Neutrophil (primary cell): ENCODE results near the gene CD70.

Source experiments
- H3K27ac ChIP-seq: fragments of 200-600 bp; sonication (generic); 2 replicates; pipeline ENCODE4 v1.5.1; 2016; ENCODE audit warnings: mild to moderate bottlenecking, moderate library complexity
- H3K27me3 ChIP-seq: fragments of 200-600 bp; sonication (generic); 2 replicates; pipeline ENCODE4 v1.6.0; 2016; ENCODE audit warnings: mild to moderate bottlenecking
- H3K36me3 ChIP-seq: fragments of 200-600 bp; sonication (generic); 2 replicates; pipeline ENCODE4 v1.5.1; 2017
- H3K4me1 ChIP-seq, 2 experiments: fragments of 200-600 bp in 1 of 2; sonication (generic) in 1 of 2; 1 replicate in 1 of 2; 2 replicates in 1 of 2; pipeline versions ENCODE4 v1.5.1 to v1.6.1; 2013 to 2016; ENCODE audit warnings: low read depth in 1 of 2, low read length in 1 of 2, mild to moderate bottlenecking in 1 of 2, moderate library complexity in 1 of 2; ENCODE audit not compliant: control insufficient read depth in 1 of 2, insufficient read depth in 1 of 2
- H3K4me3 ChIP-seq, 2 experiments: fragments of 200-600 bp in 1 of 2; sonication (generic) in 1 of 2; 1 replicate in 1 of 2; 2 replicates in 1 of 2; pipeline ENCODE4 v1.5.1; 2013 to 2016; ENCODE audit warnings: low read depth in 1 of 2, low read length in 1 of 2, mild to moderate bottlenecking in 1 of 2, moderate library complexity in 1 of 2
- H3K9me3 ChIP-seq: fragments of 200-600 bp; sonication (generic); 2 replicates; pipeline ENCODE4 v1.5.1; 2016
- CTCF ChIP-seq: fragments of 200-600 bp; sonication (generic); IDR thresholded peaks from 2 replicates; pipeline ENCODE4 v1.5.1; 2016; ENCODE audit warnings: antibody characterized with exemption

The CD70 gene

GRCh38 chr19:6589711-6590257 lies 1.2 kb downstream of the CD70 start:
- H3K27ac ChIP-seq, result no peak overlapping the region
- no peaks in the 10 kb centered on the region for H3K36me3 ChIP-seq
- no peak for TF ChIP-seq CTCF
- H3K27me3 ChIP-seq, result peaks cover 94% of the 10 kb centered on the region
- no peaks in the 10 kb centered on the region for H3K4me1 ChIP-seq
- no peaks in the 10 kb centered on the region for H3K9me3 ChIP-seq
- H3K4me3 ChIP-seq, result no peak overlapping the region

GRCh38 chr19:6588508-6589345 lies 2.2 kb downstream of the CD70 start:
- Histone ChIP-seq H3K27ac (no peak overlapping the region), H3K4me3 (no peak overlapping the region), H3K9me3 (no peaks in the 10 kb centered on the region), H3K4me1 (no peaks in the 10 kb centered on the region), H3K27me3 (peaks cover 83% of the 10 kb centered on the region), H3K36me3 (no peaks in the 10 kb centered on the region)
- TF ChIP-seq CTCF, result no peak

GRCh38 chr19:6587998-6588507 lies 2.9 kb downstream of the CD70 start:
- H3K27me3 ChIP-seq, result peaks cover 77% of the 10 kb centered on the region
- no peak overlapping the region for H3K4me3 ChIP-seq
- no peaks in the 10 kb centered on the region for H3K36me3 ChIP-seq
- no peaks in the 10 kb centered on the region for H3K9me3 ChIP-seq
- no peaks in the 10 kb centered on the region for H3K4me1 ChIP-seq
- no peak for TF ChIP-seq CTCF
- no peak overlapping the region for H3K27ac ChIP-seq

DNA sequence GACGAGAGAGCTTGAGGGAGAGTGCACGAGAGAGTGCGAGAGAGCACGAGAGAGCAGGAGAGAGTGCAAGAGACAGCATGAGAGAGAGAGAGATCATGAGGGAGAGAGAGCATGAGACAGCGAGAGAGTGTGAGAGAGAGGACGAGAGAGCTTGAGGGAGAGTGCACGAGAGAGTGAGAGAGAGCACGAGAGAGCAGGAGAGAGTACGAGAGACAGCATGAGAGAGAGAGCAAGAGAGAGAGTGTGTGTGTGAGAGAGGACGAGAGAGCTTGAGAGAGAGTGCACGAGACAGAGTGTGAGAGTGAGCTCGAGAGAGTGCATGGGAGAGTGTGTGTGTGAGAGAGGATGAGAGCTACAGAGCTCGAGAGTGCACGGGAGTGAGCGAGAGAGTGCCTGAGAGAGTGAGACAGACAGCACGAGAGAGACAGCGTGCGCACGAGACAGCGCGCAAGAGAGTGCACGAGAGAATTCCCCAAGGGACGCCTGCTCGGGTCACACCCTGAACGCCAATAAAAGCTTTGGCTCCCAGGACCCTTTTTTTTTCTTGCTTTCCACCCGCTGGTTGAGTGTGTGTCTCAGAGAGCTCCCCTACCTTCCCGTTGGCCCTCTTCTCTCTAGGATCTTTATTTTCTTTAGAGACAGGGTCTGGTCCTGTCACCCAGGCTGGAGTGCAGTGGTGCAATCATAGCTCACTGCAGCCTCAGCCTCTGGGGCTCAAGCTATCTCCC lies 3.7 kb downstream of the CD70 start:
- Histone ChIP-seq H3K36me3 (no peaks in the 10 kb centered on the region), H3K9me3 (no peaks in the 10 kb centered on the region), H3K4me3 (no peak overlapping the region), H3K27me3 (peaks cover 69% of the 10 kb centered on the region), H3K27ac (no peak overlapping the region), H3K4me1 (no peaks in the 10 kb centered on the region)
- TF ChIP-seq CTCF, result no peak

GRCh38 chr19:6586726-6587092 lies 4.2 kb downstream of the CD70 start:
- Histone ChIP-seq H3K27me3 (peaks cover 63% of the 10 kb centered on the region), H3K4me1 (no peaks in the 10 kb centered on the region), H3K36me3 (no peaks in the 10 kb centered on the region), H3K4me3 (no peak overlapping the region), H3K27ac (no peak overlapping the region), H3K9me3 (no peaks in the 10 kb centered on the region)
- no peak for TF ChIP-seq CTCF
